Measurements from ENCODE around the gene TNFRSF4. TPM values are rescaled to one million over a fixed set of nuclear protein-coding genes. Genes with fewer than 3 reads are reported as not detected.

The TNFRSF4 gene
- not detected for total RNA-seq

DNA sequence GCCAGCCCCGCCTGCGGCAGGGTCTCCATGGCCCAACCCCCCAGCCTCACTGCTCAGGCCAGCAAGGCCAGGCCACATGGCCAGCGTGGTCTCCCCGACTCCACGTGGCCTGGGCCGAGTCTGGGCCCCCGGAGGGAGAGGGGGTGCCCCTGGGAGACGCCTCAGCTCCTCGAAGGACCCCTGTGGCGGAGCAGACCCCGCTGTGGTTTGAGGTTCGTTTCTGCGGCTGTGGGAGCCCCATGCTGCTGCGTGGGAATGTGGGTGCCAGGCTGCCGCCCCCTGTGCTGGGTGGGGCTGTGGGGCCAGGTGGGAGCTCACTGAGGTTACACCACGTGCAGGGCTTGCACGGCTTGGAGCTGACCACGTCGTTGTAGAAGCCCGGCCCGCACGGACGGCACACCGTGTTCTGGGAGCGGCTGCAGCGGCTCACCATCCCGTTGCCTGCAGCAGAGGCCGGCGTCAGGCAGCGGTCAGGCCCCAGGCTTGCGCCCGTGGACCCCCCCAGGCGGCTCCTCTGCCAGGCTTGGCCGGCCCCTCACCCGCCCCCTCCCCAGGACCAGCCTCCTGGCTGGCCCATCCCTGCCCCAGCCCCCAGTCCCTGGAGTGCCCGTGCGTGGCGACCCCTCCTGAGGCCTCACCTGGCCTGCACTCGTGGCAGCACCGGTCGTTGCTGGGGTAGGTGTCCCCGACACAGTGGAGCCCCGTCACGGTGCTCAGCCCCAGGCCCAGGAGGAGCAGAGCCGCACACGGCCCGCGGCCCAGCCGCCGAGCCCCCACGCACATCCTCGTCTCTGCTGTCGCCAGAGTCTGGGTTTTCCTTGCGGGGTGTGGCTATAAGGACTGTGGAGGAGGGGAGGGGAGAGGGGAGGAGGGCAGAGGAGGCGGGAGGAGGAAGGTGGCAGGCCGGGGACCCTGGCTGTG, at the start of gene TNFRSF4:
TSS of gene TNFRSF4 (minus strand) at position 809 of the 921 bp plus-strand sequence. CDS start at position 783, 26 bp downstream.
- no peaks in the 10 kb centered on the region for H3K9me3 ChIP-seq
- no peak for DNase-seq (ENCODE audit: extremely low spot score in 2 of 2)
- intact Hi-C loops (cut with DNase I) = no loop called here
- peaks cover 21% of the 10 kb centered on the region for H3K4me1 ChIP-seq
- peak within 1 kb of the TSS; percentile 8 to 32 for H3K4me3 ChIP-seq
- TF ChIP-seq POLR2A (IDR thresholded peaks at IDR 0.05) (no peak), POLR2AphosphoS5 (IDR thresholded peaks at IDR 0.05; ENCODE audit: insufficient read depth in 1 of 2, low read depth in 1 of 2) (no peak)
- TF ChIP-seq, protein P1, sequence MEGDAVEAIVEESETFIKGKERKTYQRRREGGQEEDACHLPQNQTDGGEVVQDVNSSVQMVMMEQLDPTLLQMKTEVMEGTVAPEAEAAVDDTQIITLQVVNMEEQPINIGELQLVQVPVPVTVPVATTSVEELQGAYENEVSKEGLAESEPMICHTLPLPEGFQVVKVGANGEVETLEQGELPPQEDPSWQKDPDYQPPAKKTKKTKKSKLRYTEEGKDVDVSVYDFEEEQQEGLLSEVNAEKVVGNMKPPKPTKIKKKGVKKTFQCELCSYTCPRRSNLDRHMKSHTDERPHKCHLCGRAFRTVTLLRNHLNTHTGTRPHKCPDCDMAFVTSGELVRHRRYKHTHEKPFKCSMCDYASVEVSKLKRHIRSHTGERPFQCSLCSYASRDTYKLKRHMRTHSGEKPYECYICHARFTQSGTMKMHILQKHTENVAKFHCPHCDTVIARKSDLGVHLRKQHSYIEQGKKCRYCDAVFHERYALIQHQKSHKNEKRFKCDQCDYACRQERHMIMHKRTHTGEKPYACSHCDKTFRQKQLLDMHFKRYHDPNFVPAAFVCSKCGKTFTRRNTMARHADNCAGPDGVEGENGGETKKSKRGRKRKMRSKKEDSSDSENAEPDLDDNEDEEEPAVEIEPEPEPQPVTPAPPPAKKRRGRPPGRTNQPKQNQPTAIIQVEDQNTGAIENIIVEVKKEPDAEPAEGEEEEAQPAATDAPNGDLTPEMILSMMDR (IDR thresholded peaks at IDR 0.05) = no peak
- H3K27ac ChIP-seq = no peak within 1 kb of the TSS
- H3K36me3 ChIP-seq = peaks cover 0 to 25% of the 10 kb centered on the region in 2 donors
- H3K27me3 ChIP-seq = no peaks in the 10 kb centered on the region

DNA sequence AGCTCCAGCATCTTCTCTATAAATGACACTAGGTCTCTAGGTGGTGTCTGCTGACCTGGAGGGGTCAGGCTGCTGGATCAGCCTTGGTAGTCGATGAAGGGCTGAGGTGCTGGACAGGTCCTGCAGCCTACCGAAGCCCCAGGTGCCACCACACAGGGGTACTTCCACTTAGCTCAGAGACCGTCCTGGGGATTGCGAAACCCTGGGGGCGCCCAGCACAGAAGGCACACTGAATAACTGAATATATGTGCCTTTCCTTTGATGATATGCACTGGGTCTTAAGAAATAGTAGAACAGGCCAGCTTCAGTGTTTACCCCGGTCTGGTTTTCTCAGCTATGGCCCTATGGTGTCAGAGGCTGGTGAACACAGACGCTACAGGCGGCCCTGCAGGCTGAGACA, 48.8 kb upstream of the TNFRSF4 start:
- Histone ChIP-seq H3K4me3 (no peak overlapping the region), H3K4me1 (no peaks in the 10 kb centered on the region), H3K27me3 (no peaks in the 10 kb centered on the region), H3K27ac (no peak overlapping the region), H3K9me3 (no peaks in the 10 kb centered on the region), H3K36me3 (peaks cover 0 to 60% of the 10 kb centered on the region in 2 donors)
- TF ChIP-seq POLR2A (IDR thresholded peaks at IDR 0.05) (no peak), POLR2AphosphoS5 (IDR thresholded peaks at IDR 0.05; ENCODE audit: insufficient read depth in 1 of 2, low read depth in 1 of 2) (no peak)
- TF ChIP-seq, protein P1 (IDR thresholded peaks at IDR 0.05) = no peak
- no peak for DNase-seq (ENCODE audit: extremely low spot score in 2 of 2)
- intact Hi-C loops (cut with DNase I) = no loop called here

DNA sequence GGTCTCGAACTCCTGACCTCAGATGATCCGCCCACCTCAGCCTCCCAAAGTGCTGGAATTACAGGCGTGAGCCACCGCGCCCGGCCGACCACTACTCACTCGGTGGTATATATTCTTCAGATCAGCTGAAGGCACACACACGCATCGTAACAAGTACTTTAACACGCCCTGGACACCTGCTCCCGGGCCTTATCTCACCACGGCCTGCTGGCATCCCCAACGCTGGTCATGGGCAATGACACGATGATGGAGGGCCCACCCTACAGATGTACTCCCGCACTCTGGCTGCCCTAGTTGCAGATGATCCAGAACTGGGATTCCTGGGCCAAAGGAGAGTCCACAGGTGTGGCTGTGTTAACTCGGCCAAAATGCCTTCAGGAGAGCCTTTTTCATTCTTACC, 48.1 kb upstream of the TNFRSF4 start:
- Histone ChIP-seq H3K27me3 (no peaks in the 10 kb centered on the region), H3K4me3 (no peak overlapping the region), H3K9me3 (no peaks in the 10 kb centered on the region), H3K36me3 (peaks cover 0 to 53% of the 10 kb centered on the region in 2 donors), H3K4me1 (no peaks in the 10 kb centered on the region), H3K27ac (no peak overlapping the region)
- no peak for DNase-seq (ENCODE audit: extremely low spot score in 2 of 2)
- intact Hi-C loops (cut with DNase I) = no loop called here
- TF ChIP-seq POLR2AphosphoS5 (IDR thresholded peaks at IDR 0.05; ENCODE audit: insufficient read depth in 1 of 2, low read depth in 1 of 2) (no peak), POLR2A (IDR thresholded peaks at IDR 0.05) (no peak)
- TF ChIP-seq, protein P1 (IDR thresholded peaks at IDR 0.05) = no peak

DNA sequence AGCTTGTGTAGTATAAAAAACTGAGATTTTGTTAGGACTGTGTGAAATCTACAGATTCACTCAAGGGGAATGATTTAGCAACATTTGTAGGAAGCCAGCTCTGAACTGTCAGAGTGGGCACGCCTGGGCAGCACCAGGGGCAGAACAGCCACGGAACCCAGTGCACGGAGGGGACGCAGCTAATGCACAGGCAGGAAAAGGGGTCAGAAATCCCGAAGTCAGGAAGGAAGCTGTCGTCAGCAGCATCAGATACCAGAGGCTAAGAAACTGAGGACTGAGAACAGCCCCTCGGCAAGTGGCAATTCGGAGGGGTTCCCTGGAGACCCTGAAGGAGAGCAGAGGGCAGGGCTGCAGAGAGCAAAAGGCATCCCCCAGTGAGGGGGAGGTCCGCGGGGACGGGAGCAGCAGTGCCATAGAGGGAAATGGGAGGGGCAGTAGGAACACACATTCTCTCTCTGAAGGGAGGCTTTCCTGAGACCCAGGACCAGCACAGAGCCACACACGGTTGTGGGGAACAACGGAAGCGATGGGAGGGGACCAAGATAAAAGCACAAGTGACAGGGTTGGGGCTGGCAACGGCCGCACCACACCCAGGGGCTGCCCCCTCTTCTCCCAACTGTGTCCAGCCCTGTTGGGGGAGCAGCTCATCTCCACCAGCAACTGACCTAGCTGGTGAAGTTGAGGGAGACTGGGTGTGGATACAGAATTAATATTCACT, 47.0 kb upstream of the TNFRSF4 start:
- peaks cover 0 to 55% of the 10 kb centered on the region in 2 donors for H3K36me3 ChIP-seq
- intact Hi-C loops (cut with DNase I) = no loop called here
- H3K4me1 ChIP-seq = no peaks in the 10 kb centered on the region
- DNase-seq (ENCODE audit: extremely low spot score in 2 of 2) = no peak
- TF ChIP-seq POLR2AphosphoS5 (IDR thresholded peaks at IDR 0.05; ENCODE audit: insufficient read depth in 1 of 2, low read depth in 1 of 2) (no peak), POLR2A (IDR thresholded peaks at IDR 0.05) (no peak)
- TF ChIP-seq, protein P1 (IDR thresholded peaks at IDR 0.05) = no peak
- H3K27ac ChIP-seq = no peak overlapping the region
- no peaks in the 10 kb centered on the region for H3K9me3 ChIP-seq
- H3K4me3 ChIP-seq = no peak overlapping the region
- no peaks in the 10 kb centered on the region for H3K27me3 ChIP-seq
